A204.1 (cell line): Measurements from ENCODE around the gene FKBP1B.
"Not testable (repeated sequence)": the region's sequence is repeated elsewhere in the genome, so short reads cannot be mapped to it uniquely, and the experiment has no call there.

Source experiments
- FAIRE-seq: peaks from 2 replicates; lab custom pipeline; 2012; peaks lifted over from hg19 to GRCh38; lab: Jason Lieb, UNC

Gene FKBP1B

DNA sequence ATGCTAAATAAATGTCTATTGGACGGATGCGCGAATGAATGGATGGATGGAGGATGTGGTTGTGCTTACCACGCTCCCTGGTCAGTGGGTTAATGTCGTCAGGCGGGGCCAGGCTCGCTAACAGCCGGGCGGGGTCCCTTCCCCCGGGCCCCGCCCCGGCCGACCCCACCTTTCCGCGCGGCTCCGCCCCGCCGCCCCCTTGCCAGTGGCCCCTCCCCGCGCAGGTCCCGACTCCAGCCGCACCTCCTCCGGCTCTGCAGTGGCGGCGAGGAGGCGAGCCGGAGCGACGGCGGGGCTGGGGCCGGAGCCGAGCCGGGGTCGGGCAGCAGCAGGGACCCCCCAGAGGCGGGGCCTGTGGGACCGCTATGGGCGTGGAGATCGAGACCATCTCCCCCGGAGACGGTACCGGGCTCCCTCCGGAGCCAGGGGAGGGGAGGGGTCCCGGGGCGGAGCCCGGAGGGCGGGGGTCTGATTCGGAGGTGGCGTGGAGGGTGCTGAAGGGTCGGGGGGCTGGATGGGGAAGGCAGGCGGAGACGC lies at the start of gene FKBP1B:
FKBP1B (plus strand) TSS at position 257 of the 537 bp plus-strand sequence; CDS start at position 366, 109 bp downstream.
- FAIRE-seq = no peak

DNA sequence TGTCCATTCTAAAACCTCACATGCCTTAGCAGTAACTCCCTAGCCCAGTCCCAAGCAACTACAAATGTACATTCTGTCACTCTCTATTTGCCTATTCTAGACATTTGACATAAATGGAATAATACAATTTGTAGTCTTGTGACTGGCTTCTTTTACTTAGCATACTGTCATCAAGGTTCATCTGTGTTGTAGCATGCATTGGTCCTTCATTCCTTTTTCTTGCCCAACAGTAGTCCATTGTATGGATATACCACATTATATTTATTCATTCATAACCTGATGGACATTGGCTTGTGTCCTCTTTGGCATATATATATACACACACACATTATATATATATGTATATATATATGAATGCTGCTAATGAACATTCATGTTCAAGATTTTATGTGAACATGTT lies 41.8 kb upstream of the FKBP1B start:
- FAIRE-seq = no peak

DNA sequence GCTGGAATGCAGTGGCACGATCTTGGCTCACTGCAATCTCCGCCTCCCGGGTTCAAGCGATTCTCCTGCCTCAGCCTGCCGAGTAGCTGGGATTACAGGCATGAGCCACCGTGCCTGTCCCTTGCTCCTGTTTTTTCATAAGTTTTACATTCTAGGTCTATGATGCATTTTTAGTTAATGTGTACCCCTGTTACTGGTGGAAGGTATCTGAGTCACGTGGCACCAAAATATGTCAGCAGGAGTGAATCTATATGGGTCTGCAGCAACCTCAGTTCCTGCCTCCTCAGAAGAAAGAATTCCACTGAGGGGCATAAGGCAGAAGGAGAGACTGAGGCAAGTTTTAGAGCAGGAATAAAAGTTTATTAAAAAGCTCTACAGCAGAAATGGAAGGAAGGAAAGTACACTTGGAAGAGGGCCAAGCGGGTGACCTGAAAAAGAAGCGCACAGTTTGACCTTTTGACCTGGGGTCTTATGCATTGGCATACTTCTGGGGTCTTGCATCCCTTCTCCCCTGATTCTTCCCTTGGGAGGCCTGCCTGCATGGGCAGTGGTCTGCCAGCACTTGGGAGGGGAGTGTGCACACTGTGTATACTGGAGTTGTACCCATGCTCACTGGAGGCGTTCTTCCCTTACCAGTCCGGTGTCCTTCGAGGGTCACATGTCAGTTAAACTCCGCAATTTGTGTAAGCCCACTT lies 40.7 kb upstream of the FKBP1B start:
- no peak for FAIRE-seq

DNA sequence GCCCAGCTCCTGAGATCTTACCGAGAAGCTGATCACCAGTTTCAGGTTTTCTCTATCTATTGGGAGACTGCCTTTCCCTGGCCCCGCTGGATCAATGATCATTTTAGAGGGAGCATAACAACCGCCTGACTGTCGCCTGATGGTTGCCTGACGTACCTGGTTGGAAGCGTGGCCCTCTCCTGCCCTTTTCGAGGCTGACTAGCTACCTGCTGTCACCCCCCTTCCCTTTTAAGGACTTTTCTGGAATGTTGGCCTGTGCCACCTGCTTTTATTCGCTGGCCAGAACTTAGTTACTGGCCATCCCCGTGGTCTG lies 40.2 kb upstream of the FKBP1B start:
- FAIRE-seq = no peak

DNA sequence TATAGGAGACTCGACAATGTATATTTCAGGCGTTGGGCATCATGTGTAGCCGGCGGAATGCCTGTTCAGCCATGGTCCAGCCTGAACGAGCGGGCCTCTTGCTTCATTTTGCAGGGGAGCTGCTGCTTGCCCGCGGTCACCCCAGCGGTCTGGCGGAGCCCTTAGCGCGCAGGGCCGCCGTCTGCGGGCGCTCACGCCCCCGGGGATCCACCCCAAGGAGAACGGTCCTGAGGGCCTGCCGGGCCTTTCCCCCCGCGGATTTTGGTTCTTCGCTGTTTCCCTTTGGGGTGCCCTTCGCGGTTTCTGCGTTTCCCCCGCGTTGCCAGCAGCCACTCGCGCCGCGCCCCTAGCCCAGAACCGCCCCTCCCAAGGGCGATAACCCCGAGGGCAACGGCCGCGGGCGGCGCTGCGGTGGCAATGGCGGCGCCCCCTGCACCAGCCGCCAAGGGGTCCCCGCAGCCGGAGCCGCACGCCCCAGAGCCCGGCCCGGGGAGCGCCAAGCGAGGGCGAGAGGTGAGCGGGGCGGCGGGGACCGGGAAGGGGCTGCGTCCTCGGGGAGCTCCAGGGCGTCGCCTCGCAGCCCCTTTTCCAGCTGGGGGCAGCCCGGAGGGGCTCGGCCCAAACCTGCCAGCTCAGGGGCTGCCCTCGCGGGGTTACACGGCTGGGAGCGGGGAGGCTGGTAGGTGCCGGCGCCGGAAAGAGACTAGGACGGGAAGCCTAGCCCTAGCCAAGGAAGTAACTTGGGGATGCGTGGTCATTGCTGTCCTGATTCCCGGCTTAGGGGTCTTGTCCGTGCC lies 39.7 kb upstream of the FKBP1B start, which contains the start of gene MFSD2B:
MFSD2B (plus strand) TSS at position 406 of the 797 bp plus-strand sequence; CDS start at position 418, 12 bp downstream.
- no peak for FAIRE-seq

DNA sequence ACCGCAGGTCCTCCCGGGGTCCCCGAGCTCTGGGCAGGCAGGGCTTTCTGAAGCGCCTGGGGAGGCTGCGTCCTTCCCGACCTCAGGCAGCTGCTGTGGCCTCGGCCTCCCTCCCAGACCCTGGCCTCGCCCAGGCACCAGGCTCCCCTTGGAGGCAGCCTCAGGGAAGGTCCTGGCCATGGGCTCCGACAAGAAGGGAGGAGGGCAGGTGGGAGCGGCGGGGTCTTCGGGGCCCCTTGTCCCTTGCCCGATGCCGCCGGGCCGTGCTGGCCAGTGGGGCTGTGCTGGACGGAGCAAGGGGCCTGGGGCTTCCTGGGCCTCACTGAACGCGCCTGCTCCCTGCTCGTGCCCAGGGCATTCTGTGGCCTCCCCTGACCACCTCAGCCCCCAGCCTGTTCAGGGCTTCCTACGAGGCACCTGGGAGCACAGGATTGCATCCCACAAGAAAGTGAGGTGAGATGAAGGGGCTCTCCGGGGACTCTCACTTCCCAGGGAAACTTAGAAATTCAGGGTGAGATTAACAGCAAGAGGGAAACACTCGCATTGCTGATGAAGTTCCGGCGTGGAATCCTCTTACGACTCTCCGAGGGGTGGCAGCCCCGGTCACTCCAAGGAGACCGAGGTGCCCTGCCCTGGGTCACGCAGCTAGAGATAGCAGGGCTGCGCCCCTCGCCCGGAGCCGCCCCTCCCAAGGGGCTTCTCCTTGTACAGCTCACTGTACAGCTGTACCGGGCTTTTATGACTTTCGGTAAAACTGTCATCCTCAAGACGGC lies 38.9 kb upstream of the FKBP1B start:
- no peak for FAIRE-seq

DNA sequence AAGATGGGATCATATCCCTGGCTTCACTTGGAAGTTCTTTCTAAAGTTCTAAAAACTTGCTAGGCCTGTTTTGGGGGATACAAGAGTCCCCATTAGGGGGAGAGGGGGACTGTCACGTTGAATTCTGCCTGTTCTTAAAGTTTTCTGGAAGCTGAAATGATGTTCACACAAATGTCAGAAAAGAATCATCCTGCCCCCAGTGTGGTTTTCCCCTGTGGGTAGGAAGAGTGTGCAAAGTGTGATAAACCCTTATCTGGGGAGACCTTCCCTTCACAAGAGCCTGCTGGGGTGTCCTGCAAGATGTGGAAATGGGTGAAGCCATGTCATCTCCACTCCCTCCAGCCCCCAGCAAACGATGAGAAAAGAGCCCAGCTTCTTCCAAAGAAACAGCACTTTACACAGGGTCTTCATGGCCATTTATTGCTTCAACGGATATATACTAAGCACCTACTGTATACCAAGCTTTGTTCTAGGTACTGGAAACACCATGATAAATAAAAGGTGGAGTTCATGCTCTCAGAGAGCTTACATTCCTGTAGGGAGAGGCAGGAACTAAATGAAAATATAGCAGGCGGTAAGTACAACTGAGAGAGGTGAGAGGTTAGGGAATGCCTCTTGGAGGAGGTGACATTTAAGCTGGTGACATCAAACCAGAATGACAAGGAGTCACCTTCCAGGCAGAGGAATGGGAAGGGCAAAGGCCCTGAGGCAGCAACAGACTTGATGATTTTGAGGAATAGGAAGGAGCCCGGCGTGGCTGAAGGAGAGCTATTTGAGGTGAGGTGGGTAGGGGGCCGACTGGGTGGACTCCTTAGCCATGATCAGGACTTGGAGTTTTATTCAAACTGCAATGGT lies 38.1 kb upstream of the FKBP1B start:
- FAIRE-seq = no peak

DNA sequence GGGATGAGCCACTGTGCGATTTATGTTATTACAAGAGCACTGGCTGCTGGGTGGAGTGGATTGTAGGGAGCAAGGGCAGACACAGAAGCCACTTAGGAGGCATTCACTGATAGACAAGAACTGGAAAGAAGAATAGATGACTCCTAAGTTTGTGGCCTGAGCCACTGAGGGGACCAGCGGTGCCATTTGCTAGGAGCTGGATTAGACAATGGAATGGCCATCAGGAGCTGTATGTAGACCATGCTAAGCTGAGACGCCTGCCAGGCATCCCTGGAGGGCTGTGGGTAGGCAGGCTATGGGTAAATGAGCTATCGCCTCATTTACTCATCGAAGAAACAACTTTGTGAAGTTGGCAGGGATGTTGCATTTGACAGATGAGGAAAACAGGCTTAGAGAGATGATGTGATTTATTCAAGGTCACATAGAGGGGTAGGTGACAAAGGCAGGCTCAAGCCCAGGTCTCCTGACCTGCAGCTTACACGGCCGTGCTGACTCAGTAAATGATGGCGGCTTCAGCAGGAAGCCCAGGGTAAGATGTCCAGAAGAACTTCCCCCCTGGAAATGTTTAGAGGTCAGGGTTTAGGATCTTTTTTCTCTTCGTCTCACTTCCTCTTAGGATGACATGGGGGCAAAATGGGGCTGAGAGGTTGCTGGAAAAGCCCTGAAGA lies 36.9 kb upstream of the FKBP1B start:
- FAIRE-seq = no peak

DNA sequence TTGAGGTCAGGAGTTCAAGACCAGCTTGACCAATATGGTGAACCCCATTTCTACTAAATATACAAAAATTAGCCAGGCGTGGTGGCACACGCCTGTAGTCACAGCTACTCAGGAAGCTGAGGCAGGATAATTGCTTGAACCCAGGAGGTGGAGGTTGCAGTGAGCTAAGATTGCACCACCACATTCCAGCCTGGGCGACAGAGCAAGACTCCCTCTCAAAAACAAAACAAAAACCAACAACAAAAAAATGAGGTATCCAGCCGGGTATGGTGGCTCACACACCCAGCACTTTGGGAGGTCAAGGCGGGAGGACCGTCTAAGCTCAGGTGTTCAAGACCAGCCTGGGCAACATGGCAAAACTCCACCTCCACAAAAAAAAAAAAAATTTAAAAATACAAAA lies 34.6 kb upstream of the FKBP1B start:
- not testable (repeated sequence) for FAIRE-seq

DNA sequence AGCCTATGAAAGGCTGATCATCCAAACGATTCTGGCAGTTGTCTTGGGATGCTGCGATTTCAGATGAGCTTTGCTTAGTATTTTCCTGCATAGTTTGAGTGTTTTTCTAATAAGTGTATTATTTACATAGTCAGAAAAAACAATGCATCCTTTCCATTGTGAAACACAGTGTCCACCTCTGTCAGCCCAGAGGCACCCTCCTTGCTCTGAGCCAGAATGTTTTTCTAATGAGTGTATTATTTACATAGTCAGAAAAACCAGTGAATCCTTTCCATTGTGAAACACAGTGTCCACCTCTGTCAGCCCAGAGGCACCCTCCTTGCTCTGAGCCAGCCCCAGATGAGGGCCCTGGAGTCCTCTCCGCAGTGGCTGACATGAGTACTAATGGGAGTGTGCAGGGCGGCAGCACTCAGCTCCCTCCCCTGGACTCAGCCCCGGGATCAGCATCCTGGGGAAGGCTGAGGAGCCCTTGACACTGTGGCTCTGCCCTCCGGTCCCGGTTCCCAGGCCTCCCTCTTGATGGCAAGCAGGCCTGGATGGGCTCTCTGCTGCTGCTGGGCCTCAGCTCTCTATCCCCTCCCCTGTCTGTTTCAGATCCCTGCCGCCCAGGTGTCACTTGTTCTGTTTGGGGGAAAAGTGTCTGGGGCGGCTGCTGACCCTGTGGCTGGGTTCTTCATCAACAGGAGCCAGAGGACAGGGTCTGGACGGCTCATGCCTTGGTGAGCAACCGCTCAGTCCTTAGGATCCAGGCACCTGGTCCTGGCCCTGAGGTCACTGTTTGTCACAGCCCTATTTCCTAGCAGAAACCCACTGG lies 33.8 kb upstream of the FKBP1B start:
- FAIRE-seq = no peak

DNA sequence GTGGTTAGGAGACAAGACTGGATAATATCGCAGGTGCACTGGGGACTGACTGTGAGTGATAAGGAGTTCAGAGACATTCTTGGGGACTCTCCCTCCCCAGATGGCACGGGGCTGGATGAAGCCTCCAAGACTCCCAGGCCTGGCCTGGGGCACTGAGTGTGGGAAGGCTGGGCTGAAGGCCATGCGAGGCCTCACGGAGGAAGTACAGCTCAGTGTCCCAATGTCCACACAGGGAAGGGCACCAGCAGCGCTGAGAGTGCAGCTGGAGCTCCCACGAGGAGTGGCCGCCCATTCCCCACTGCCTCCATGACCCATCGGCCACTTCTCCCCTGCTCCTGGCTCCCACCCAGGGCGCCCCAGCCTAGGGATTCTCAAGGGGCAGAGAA lies 33.2 kb upstream of the FKBP1B start:
- no peak for FAIRE-seq

DNA sequence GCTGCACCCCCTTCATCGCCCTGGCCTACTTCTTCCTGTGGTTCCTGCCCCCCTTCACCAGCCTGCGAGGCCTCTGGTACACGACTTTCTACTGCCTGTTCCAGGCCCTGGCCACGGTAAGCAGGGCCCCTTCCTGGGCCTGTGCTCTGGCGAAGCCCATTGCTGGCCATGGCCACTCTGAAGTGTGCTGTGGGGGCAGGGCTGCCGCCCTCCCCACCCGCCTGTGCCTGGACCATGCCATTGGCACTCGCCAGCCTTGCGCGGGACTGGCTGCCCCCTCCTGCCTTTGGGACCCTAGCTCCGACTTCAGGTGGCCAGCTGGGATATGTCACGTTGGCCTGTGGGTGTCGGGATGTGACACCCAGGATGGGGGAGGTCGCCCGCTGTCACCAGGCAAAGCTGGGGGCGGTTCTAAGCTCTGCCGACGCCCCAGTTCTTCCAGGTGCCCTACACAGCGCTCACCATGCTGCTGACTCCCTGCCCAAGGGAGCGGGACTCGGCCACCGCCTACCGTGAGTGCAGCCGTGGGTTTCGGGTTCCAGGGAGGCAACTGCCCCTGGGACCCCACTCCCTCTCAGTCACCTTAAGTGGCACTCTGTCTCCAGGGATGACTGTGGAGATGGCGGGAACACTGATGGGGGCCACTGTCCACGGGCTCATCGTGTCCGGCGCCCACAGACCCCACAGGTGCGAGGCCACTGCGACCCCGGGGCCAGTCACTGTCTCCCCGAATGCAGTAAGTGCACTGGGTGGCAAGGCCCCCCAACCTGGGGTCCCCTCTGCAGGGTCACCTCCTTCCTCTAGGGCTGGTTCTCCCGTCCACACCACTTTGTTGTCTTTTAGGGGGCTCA lies 32.5 kb upstream of the FKBP1B start:
- FAIRE-seq = no peak

DNA sequence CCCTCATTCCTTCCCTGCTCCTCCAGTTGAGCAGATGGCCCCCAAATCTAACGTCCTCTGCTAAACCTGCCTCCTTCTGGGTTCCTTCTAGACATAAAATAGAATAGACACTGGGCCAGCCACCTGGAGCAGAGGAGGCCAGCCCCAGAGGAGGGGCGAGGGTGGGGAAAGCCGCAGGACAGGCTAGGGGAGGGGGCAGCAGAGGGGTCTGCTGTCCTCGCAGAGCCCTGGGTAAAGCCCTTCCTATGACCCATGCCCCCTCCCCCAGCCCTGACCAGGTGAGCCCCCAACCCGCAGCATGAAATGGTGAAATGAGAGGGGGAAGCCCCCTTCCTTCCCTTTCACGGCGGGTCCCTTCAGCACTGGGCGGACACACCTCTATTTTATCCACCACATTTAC lies 31.8 kb upstream of the FKBP1B start:
- FAIRE-seq = no peak

DNA sequence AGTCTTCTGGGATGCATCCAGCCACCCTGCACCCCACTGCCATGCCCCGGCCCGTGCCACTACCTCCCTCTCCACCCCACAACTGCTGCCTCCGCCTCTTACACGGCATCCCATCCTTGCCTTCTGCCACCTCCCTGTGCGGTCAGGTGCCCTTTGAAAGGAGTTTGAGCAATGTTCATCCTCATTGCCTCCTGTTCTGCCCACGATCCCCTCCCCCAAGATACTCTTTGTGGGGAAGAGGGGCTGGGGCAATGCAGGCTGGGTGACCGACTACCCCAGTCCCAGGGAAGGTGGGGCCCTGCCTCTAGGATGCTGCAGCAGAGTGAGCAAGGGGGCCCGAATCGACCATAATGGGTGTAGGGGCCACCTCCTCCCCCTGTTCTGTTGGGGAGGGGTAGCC lies 31.3 kb upstream of the FKBP1B start:
- no peak for FAIRE-seq

DNA sequence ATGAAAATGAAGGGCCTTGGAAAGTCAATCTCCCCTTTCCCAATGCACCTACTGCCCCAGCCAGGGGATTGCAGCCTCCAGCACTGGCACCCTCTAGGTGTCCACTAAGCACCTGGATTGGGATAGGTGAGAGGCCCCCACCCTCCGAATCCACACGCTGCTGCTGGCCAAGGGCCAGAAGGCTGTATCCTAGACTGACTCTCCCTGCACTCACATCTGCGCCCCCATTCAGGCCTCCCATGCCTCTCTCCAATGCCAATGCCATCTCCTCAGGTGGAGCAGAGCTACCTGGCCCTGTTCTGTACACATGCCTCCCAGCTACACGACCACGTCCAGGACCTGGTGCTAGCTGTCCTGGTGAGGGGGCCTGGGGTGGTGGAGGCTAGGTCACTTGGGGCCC lies 29.8 kb upstream of the FKBP1B start:
- no peak for FAIRE-seq

DNA sequence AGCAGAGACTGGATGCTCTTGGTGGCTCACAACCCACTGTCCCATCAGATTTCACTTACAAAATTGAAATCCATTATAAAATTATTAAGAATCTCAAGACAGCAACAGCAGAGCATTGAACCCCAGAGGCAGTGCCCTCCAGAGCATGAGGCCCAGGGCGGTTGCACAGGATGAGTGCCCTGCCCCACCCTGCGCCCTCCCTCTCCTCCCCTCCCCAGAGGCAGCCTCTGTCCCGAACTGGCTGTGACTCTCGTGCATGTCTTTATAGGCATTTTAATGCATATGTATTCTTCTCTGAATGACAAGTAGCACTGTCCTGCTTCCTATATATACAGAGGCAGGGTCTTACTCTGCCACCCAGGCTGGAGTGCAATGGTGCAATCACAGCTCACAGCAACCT lies 29.3 kb upstream of the FKBP1B start:
- FAIRE-seq = no peak

DNA sequence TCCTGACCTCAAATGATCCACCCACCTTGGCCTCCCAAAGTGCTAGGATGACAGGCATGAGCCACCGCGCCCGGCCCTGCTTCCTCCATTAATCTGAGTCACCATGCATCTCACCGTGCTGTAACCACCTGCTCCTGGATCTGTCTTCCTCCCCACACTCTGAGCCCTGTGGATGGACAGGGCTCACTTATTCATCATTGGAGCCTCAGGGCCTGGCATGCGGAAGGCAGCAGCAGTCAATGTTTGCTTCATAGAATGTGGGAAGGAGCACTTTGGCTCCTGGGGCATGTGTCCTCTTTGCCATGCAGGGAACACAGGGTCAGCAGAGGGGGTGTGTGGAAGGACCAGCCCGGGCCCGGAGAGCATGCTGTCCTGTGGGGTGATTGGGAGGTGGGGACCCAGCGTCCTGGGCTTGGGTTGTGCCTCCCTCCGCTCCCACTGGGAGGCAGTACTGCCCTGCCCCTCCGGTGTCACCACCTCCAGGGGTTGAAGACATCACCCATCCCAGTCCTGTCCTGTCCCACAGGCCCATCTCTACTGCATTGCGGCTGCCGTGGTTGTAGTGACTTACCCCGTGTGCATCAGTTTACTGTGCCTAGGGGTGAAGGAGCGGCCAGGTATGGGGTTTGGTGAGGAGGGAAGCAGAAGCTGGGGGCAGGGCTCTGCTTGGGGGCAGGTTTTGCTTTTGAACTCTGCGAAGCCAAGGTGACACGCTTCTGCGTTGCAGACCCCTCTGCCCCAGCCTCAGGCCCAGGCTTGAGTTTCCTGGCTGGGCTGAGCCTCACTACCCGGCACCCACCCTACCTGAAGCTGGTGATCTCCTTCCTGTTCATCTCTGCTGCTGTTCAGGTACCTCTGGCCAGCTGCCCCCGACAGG lies 28.2 kb upstream of the FKBP1B start:
- FAIRE-seq = no peak

DNA sequence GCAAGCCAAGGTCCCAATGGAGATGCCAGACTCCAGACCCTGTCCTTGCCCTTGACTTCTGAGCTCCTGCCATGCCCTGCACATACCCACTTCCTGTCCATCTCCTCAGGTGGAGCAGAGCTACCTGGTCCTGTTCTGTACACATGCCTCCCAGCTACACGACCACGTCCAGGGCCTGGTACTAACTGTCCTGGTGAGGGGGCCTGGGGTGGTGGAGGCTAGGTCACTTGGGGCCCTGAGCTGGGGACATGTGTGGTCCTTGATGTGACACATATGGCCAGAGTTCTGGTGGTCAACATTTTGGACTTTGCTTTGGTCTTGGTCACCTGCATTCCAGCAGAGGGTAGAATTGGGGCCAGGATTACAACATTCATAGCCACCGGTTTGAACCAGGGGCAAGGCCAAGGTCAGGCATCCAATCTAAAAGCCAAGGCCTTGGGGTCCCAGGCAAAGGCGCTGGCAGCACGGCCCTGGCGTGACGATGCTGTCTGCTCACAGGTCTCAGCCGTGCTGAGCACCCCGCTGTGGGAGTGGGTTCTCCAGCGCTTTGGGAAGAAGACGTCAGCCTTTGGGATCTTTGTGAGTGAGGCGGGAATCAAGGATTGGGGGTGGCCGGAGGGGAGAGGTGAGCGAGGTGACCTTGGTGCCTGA lies 27.1 kb upstream of the FKBP1B start:
- FAIRE-seq = no peak
